NCI-H1436 treated with DMSO at 0.1 percent for 48 hours (cell line): ENCODE measurements around the gene DEFB119.
"Not testable (repeated sequence)": the region's sequence is repeated elsewhere in the genome, so short reads cannot be mapped to it uniquely, and the experiment has no call there.

Experiments used
- DNase-seq: peaks from one replicate; lab custom pipeline; 2025; lab: John Stamatoyannopoulos, UW

DEFB119 gene

DNA sequence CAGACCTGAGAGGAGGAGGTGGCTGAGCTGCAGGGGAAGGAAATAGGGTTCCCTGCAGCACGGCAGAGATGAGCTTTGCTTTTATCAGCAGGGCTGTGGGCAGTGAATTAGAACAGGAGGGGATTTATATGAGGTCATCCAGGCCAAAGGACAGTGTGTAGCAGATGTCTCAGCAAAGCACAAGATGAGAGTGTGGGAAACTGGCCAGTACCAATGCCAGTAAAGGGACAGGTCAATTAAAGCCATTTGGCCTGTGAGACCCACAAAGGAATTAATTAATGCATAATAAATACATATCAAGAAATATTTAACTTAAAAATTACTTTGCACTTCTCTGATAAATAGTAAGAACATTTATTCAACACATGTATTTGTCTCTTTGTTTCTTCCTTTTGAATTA lies at the start of gene DEFB119:
Gene DEFB119, minus strand, starts transcription at position 101 of the 400 bp plus-strand sequence. CDS start 107 bp downstream, outside the sequence.
- no peak for DNase-seq

DNA sequence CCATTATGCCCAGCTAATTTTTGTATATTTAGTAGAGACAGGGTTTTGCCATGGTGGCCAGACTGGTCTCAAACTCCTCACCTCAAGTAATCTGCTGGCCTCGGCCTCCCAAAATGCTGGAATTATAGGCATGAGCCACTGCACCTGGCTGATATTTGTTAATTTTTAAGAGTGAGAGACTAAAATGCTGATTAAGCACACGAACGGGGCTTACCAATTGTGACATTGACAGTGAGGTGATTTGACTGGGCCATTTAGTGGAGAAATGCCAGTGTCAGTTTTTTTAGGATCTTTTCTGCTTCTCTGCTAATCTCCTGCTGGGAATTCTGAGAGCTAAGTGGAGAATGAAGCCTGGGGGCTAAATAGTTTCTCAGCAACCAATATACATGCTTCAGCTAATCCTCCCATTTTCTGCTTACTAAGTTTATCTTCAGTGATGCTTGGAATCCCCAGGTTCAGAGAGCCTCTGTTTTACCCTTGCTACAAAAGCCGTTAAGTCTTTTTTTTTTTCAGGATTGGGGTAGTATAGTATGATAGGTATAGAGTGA lies 40.3 kb upstream of the DEFB119 start:
- no peak for DNase-seq

GRCh38 chr20:31427576-31427975 lies 37.2 kb upstream of the DEFB119 start:
- DNase-seq: not testable (repeated sequence)

GRCh38 chr20:31426891-31427551 lies 36.6 kb upstream of the DEFB119 start:
- DNase-seq: not testable (repeated sequence)

GRCh38 chr20:31425797-31426196 lies 35.4 kb upstream of the DEFB119 start:
- DNase-seq: no peak

- DNase-seq: no peak
Measured at GRCh38 chr20:31418307-31418706, 27.9 kb upstream of the DEFB119 start.

DNA sequence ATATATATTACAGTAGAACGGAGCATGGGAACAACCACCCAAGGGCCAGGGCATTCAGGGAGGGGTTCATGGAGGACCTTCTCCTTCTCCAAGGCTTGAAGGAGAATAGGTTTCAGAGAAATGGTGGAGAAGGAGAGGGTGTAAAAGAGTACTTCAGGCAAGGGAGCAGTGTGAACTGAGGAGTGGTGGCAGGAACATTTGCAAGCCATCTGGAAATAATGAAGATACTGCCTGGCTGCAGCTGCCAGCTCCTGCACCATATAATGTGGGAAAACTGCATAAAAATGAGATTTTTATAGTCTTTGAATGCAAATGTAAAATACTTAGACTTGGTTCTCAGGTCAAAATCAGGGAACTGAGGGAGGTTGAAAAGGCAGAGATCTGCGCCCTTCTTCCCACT lies 25.3 kb upstream of the DEFB119 start:
- no peak for DNase-seq

DNA sequence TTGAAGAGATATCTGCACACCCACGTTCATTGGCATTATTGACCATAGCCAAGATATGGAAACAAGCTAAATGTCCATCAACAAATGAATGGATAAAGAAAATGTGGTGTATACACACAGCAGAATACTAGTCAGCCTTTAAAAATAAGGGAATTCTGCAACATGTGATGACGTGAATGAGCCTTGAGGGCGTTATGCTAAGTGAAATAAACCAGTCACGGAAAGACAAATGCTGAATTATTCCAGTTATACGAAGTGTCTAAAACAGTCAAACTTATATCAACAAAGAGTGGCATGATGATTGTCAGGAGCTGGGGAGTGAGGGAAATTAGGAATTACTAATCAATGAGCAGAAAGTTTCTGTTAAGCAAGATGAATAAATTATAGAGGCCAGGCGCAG lies 24.0 kb upstream of the DEFB119 start:
- DNase-seq: no peak

DNA sequence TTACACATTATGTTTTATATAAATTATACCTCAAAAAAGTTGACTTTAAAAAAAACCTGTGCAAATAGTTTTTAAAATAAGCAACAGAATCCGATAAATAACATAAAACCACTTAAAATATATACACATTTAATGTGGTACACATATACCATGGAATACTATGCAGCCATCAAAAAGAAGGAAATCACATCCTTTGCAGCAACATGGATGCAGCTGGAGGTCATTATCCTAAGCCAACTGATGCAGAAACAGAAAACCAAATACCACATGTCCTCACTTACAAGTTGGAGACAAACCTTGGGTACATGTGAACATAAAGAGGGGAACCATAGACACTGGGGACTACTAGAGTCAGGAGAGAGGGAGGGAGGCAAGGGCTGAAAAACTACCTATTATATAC lies 19.6 kb upstream of the DEFB119 start:
- DNase-seq: no peak

DNA sequence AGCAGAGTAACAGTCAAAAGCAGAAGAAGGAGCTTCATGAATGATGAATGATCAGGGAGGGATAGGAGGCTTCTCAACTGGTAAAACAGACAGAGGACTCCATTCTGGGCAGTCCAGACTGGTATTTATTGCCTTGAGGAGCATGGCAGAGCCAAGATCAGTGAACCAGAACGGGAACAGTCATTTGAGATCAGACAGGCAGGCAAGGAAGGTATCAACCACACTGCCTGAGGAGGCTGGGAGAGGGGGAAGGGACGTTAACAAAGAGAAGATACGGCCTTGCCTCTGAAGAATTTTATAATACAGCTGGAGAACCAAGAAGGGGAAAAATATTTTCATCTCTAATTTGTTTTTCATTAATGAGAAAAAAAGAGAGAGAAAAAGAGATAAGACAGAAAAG lies 15.7 kb upstream of the DEFB119 start, which contains the start of gene DEFB121:
Gene DEFB121, minus strand, starts transcription at position 101 of the 400 bp plus-strand sequence. Its CDS starts 63 bp downstream, at position 38.
- no peak for DNase-seq

DNA sequence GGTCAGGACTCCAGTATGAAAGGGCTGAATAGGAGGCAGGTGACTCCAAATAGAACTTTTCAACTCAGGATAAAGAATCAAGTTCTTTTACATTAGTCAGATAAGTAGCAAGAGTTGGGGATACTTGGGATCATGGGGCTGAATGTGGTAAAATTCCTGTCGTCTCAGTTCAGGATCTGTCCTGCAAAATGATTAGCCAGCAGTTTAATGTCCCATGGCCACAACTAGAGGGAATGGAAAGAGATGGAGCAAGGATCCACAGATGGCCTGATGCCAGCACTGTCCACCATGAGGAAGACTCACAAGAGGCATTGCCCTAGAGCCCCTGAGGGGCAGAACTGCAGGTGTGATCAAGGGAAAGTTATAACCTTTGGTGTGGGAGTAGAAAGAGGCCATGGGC lies 13.5 kb upstream of the DEFB119 start:
- no peak for DNase-seq

DNA sequence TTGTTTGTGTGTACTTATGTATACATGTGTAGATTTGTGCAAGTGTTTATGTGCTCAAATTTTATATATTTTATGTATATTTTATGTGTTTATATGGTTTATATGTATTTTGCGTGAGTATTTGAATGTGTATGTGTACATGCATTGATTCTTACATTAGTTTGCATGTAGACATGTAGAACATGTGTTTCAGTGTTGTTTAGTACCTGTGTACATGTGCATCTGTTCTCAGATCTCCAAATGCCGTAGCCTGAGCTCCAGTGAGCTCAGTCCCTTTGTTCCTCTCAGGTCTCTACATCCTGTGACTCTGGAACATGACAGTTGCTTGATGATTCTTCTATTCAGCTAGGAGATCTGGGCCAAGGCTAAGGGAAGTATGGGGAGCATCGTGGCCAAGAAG lies 4.5 kb upstream of the DEFB119 start:
- DNase-seq: no peak

GRCh38 chr20:31392836-31393235 lies 2.4 kb upstream of the DEFB119 start:
- DNase-seq: no peak

DNA sequence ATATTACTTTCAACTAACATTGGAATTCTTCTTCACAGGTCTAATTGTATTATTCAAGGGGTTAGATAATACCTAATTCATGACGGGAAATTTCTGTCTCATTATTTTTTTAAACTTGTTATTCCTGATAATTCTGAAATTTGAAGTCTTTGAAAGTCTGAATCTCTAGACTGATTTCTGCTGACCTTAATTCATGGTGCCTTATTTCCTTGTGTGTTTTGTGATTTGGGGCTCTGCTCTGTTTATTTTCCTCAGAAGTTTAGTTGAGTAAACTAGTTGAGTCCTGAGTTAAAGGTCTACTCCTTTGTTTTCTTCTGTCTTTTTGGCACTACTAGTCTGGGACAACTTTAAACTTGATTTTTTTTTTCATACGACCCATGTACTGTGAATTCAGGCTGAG lies 16.0 kb downstream of the DEFB119 start:
- DNase-seq: no peak

GRCh38 chr20:31368301-31368700 lies 22.1 kb downstream of the DEFB119 start, which contains the start of gene DEFB118:
Gene DEFB118, plus strand, starts transcription at chr20:31368601. Its CDS starts 50 bp downstream, at chr20:31368651.
- DNase-seq: no peak

DNA sequence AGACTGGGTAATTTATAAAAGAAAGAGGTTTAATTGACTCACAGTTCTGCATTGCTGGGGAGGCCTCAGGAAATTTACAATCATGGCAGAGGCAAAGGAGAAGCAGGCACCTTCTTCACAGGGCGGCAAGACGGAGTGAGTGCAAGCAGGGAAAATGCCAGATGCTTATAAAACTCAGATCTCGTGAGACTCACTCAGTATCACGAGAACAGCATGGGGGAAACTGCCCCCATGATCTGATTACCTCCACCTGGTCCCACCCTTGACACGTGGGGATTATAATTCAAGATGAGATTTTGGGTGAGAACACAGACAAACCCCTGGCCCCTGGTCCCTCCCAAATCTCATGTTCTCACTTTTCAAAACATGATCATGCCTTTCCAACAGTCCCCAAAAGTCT lies 26.1 kb downstream of the DEFB119 start:
- not testable (repeated sequence) for DNase-seq

DNA sequence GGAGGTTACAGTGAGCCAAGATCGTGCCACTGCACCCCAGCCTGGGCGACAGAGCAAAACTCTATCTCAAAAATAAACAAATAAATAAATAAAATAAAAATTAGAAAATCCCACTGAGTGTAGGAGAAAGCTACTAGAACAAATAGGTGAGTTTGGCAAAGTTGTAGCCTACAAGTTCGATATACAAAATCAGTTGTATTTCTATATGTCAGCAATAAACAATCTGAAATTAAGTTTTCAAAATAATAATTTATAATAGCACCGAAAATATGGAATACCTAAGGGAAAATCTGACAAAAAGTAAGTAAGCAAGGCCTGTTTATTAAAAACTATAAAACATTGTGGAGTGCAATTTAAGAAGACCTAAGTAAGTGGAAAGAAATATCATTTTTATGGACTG lies 27.1 kb downstream of the DEFB119 start:
- DNase-seq: no peak

GRCh38 chr20:31355981-31356380 lies 34.4 kb downstream of the DEFB119 start:
- DNase-seq: no peak

- DNase-seq: no peak
Measured at GRCh38 chr20:31341470-31341869, 48.9 kb downstream of the DEFB119 start.

- no peak for DNase-seq
Measured at GRCh38 chr20:31330893-31331292, 59.5 kb downstream of the DEFB119 start.
